HFFc6 (cell line): Measurements from ENCODE around the gene SPATA12. TPM values are rescaled to one million over a fixed set of nuclear protein-coding genes. Genes with fewer than 3 reads are reported as not detected.

Experiments used
- DNase-seq: peaks from one replicate; pipeline ENCODE4 v3.0.0-alpha.2; 2018
- H3K27ac Mint-ChIP-seq: 2 replicates; pipeline ENCODE4 v1.8.0; 2020; ENCODE audit warnings: mild to moderate bottlenecking, mixed read lengths
- H3K27me3 Mint-ChIP-seq: 2 replicates; pipeline ENCODE4 v1.8.0; 2021; ENCODE audit warnings: mild to moderate bottlenecking, moderate library complexity, mixed read lengths; ENCODE audit not compliant: insufficient read depth
- H3K36me3 Mint-ChIP-seq: 2 replicates; pipeline ENCODE4 v1.8.0; 2021; ENCODE audit warnings: low read depth, mixed read lengths
- H3K4me1 Mint-ChIP-seq: 2 replicates; pipeline ENCODE4 v1.8.0; 2020; ENCODE audit warnings: low read depth, mixed read lengths
- H3K4me3 Mint-ChIP-seq: 2 replicates; pipeline ENCODE4 v1.8.0; 2020; ENCODE audit warnings: mild to moderate bottlenecking, moderate library complexity, mixed read lengths
- H3K9me3 Mint-ChIP-seq: 2 replicates; pipeline ENCODE4 v1.8.0; 2020; ENCODE audit warnings: mild to moderate bottlenecking, mixed read lengths
- CTCF ChIP-seq: fragments of 200-600 bp; sonication (generic); IDR thresholded peaks from 2 replicates; pipeline ENCODE4 v1.5.0; 2021; ENCODE audit warnings: antibody characterized with exemption, mild to moderate bottlenecking
- total RNA-seq, 6 experiments: library from RNA; stranded (reverse); fragmentation: NEBNext Ultra II Directional; extraction: Animal tissue kit (Norgen Biotek cat#: 25700); gene quantifications; 2 replicates in 1 of 6; 3 replicates in 5 of 6; pipeline ENCODE4 v1.2.3, GENCODE V29; 2021

SPATA12 gene
- total RNA-seq, 6 experiments from 2014 or later = not detected

- no peak for TF ChIP-seq CTCF
- H3K9me3 Mint-ChIP-seq = no peaks in the 10 kb centered on the region
- peaks cover 19% of the 10 kb centered on the region for H3K27me3 Mint-ChIP-seq
- no peak overlapping the region; the same call in 1 of the 2 replicates for H3K4me3 Mint-ChIP-seq
- no peak for DNase-seq
- no peak overlapping the region for H3K27ac Mint-ChIP-seq
- H3K36me3 Mint-ChIP-seq = no peaks in the 10 kb centered on the region
- peaks cover 6% of the 10 kb centered on the region; the same call in 1 of the 2 replicates for H3K4me1 Mint-ChIP-seq
Measured at GRCh38 chr3:57094575-57094974, 34.1 kb downstream of the SPATA12 start.

- H3K27me3 Mint-ChIP-seq = peaks cover 17% of the 10 kb centered on the region
- TF ChIP-seq CTCF = no peak
- no peaks in the 10 kb centered on the region for H3K36me3 Mint-ChIP-seq
- H3K4me1 Mint-ChIP-seq = peaks cover 6% of the 10 kb centered on the region; the same call in 1 of the 2 replicates
- H3K4me3 Mint-ChIP-seq = no peak overlapping the region
- no peak for DNase-seq
- H3K9me3 Mint-ChIP-seq = no peaks in the 10 kb centered on the region
- no peak overlapping the region for H3K27ac Mint-ChIP-seq
Measured at GRCh38 chr3:57095363-57095762, 34.9 kb downstream of the SPATA12 start.

GRCh38 chr3:57097536-57097935 lies 37.1 kb downstream of the SPATA12 start:
- TF ChIP-seq CTCF = no peak
- Mint-ChIP-seq H3K27me3 (peaks cover 17% of the 10 kb centered on the region), H3K36me3 (no peaks in the 10 kb centered on the region), H3K27ac (no peak overlapping the region), H3K4me1 (peaks cover 6% of the 10 kb centered on the region; the same call in 1 of the 2 replicates), H3K9me3 (no peaks in the 10 kb centered on the region), H3K4me3 (no peak overlapping the region)
- no peak for DNase-seq

- Mint-ChIP-seq H3K36me3 (no peaks in the 10 kb centered on the region), H3K9me3 (no peaks in the 10 kb centered on the region), H3K4me3 (no peak overlapping the region), H3K27ac (no peak overlapping the region), H3K27me3 (peaks cover 20% of the 10 kb centered on the region), H3K4me1 (peaks cover 6% of the 10 kb centered on the region; the same call in 1 of the 2 replicates)
- no peak for DNase-seq
- no peak for TF ChIP-seq CTCF
Measured at GRCh38 chr3:57098418-57099310, 38.2 kb downstream of the SPATA12 start.

- Mint-ChIP-seq H3K36me3 (no peaks in the 10 kb centered on the region), H3K4me3 (no peak overlapping the region), H3K4me1 (peaks cover 6% of the 10 kb centered on the region; the same call in 1 of the 2 replicates), H3K27me3 (peaks cover 22% of the 10 kb centered on the region), H3K27ac (no peak overlapping the region), H3K9me3 (no peaks in the 10 kb centered on the region)
- DNase-seq = peak; percentile 67
- TF ChIP-seq CTCF = peak; percentile 96
Measured at GRCh38 chr3:57100046-57100695, 39.7 kb downstream of the SPATA12 start.
